Activated CD8-positive, alpha-beta T cell treated with anti-CD3 and anti-CD28 coated beads for 36 hours (primary cell): Measurements from ENCODE around the gene OR2J2. TPM values are rescaled to one million over a fixed set of nuclear protein-coding genes. Genes with fewer than 3 reads are reported as not detected.
"Not testable (repeated sequence)": the region's sequence is repeated elsewhere in the genome, so short reads cannot be mapped to it uniquely, and the experiment has no call there.

Source experiments
- ATAC-seq: fragments of 200-7000 bp; cut with Tn5 transposase; one replicate; pipeline ENCODE4 v1.10.0; 2021; ENCODE audit warnings: mild to moderate bottlenecking, moderate library complexity
- CTCF ChIA-PET: fragments of 350-600 bp; sonication (Branson Sonifier 250); formaldehyde crosslinking; loops from one replicate; lab custom pipeline; 2021; ENCODE audit warnings: antibody characterized with exemption; lab: Charles Lee
- POLR2A ChIA-PET: fragments of 350-600 bp; sonication (Branson Sonifier 250); formaldehyde crosslinking; loops from one replicate; lab custom pipeline; 2021; ENCODE audit warnings: antibody characterized with exemption; lab: Charles Lee
- DNase-seq: peaks from one replicate; pipeline ENCODE4 v3.0.0-alpha.2; 2020
- H3K27ac Mint-ChIP-seq: one replicate; pipeline ENCODE4 v1.8.0; 2021; ENCODE audit warnings: mild to moderate bottlenecking, mixed read lengths
- H3K27me3 Mint-ChIP-seq: one replicate; pipeline ENCODE4 v1.8.0; 2021; ENCODE audit warnings: mixed read lengths
- H3K36me3 Mint-ChIP-seq: one replicate; pipeline ENCODE4 v1.8.0; 2021; ENCODE audit warnings: low read depth, mixed read lengths
- H3K4me1 Mint-ChIP-seq: one replicate; pipeline ENCODE4 v1.8.0; 2021; ENCODE audit warnings: low read depth, mixed read lengths
- H3K4me3 Mint-ChIP-seq: one replicate; pipeline ENCODE4 v1.8.0; 2021; ENCODE audit warnings: mild to moderate bottlenecking, moderate library complexity, mixed read lengths
- H3K9me3 Mint-ChIP-seq: one replicate; pipeline ENCODE4 v1.8.0; 2021; ENCODE audit warnings: mixed read lengths
- CTCF ChIP-seq: fragments of 200-600 bp; IDR thresholded peaks from one replicate; pipeline ENCODE4 v1.8.0; 2022; ENCODE audit warnings: antibody characterized with exemption, mild to moderate bottlenecking
- intact Hi-C: fragments of 100-400 bp; cut with micrococcal nuclease; formaldehyde crosslinking; loops from one replicate; pipeline ENCODE4 v1.10.0; 2022
- total RNA-seq, 2 experiments: library from RNA; stranded (reverse); gene quantifications; one replicate each; pipeline ENCODE4 v1.2.3, GENCODE V29; 2021

The OR2J2 gene
- total RNA-seq, 2 experiments from 2014 or later, result not detected

- CTCF ChIA-PET, result interaction anchor here (1.0 kb wide), 1 partner anchor 9 kb away, joined by 3 read pairs; no protein-coding TSS in a partner anchor
- DNase-seq (no peak), ATAC-seq (no peak)
- Mint-ChIP-seq H3K27ac (no peak overlapping the region), H3K4me1 (no peaks in the 10 kb centered on the region), H3K36me3 (no peaks in the 10 kb centered on the region), H3K4me3 (no peak overlapping the region), H3K9me3 (no peaks in the 10 kb centered on the region), H3K27me3 (peaks cover 22% of the 10 kb centered on the region)
- TF ChIP-seq CTCF, result no peak
- intact Hi-C loops, result no loop called here
- POLR2A ChIA-PET, result no interaction called here
These were observed 40.8 kb downstream of the OR2J2 start for GRCh38 chr6:29211488-29211887.

- no peaks in the 10 kb centered on the region for H3K9me3 Mint-ChIP-seq
- no peak for TF ChIP-seq CTCF
- DNase-seq (no peak), ATAC-seq (no peak)
- H3K36me3 Mint-ChIP-seq, result no peaks in the 10 kb centered on the region
- ChIA-PET CTCF (no interaction called here), POLR2A (no interaction called here)
- H3K27me3 Mint-ChIP-seq, result peaks cover 27% of the 10 kb centered on the region
- intact Hi-C loops, result no loop called here
- no peak overlapping the region for H3K4me3 Mint-ChIP-seq
- H3K27ac Mint-ChIP-seq, result no peak overlapping the region
- no peaks in the 10 kb centered on the region for H3K4me1 Mint-ChIP-seq
These were observed 45.8 kb downstream of the OR2J2 start for GRCh38 chr6:29216528-29216927.

GRCh38 chr6:29217242-29217641 is 46.5 kb downstream of the OR2J2 start:
- CTCF ChIA-PET, H3K4me1 Mint-ChIP-seq, POLR2A ChIA-PET, H3K4me3 Mint-ChIP-seq, intact Hi-C loops, H3K36me3 Mint-ChIP-seq, H3K27ac Mint-ChIP-seq, DNase-seq, H3K9me3 Mint-ChIP-seq, ATAC-seq: not testable (repeated sequence)
- peaks cover 29% of the 10 kb centered on the region for H3K27me3 Mint-ChIP-seq

GRCh38 chr6:29218056-29218455 is 47.3 kb downstream of the OR2J2 start:
- ATAC-seq, H3K4me3 Mint-ChIP-seq, H3K4me1 Mint-ChIP-seq, CTCF ChIA-PET, H3K9me3 Mint-ChIP-seq, POLR2A ChIA-PET, H3K36me3 Mint-ChIP-seq, H3K27ac Mint-ChIP-seq, intact Hi-C loops, DNase-seq: not testable (repeated sequence)
- peaks cover 28% of the 10 kb centered on the region for H3K27me3 Mint-ChIP-seq

Other genes starting within 250 kb of the OR2J2 start
- 10 to 100 TPM; 45.6 to 46.4 TPM for gene TRIM27, start 246.9 kb upstream of the OR2J2 start, total RNA-seq
- under 1 TPM; 0.31 to 0.43 TPM for gene ZNF311, start 165.6 kb upstream of the OR2J2 start, total RNA-seq
- gene OR2W1, start 125.7 kb upstream of the OR2J2 start, total RNA-seq, result not detected
- gene OR2B3, start 83.6 kb upstream of the OR2J2 start, total RNA-seq, result not detected
- not detected for gene OR2J1, start 71.4 kb upstream of the OR2J2 start, total RNA-seq
- gene OR2J3, start 62.8 kb upstream of the OR2J2 start, total RNA-seq, result not detected
- gene OR14J1, start 130.8 kb downstream of the OR2J2 start, total RNA-seq, result not detected
- not detected for gene OR5V1, start 198.0 kb downstream of the OR2J2 start, total RNA-seq
- not detected for gene OR12D3, start 204.4 kb downstream of the OR2J2 start, total RNA-seq
- gene OR12D2, start 224.7 kb downstream of the OR2J2 start, total RNA-seq, result not detected
- not detected for gene OR12D1, start 244.0 kb downstream of the OR2J2 start, total RNA-seq